GM21723 (cell line): ENCODE measurements around the gene NTSR1.

Experiments used
- ATAC-seq: cut with Tn5 transposase; IDR thresholded peaks from one replicate; pipeline ENCODE4 v1.9.1; 2021; ENCODE audit warnings: mild to moderate bottlenecking, moderate library complexity; ENCODE audit not compliant: unreplicated experiment

The NTSR1 gene

DNA sequence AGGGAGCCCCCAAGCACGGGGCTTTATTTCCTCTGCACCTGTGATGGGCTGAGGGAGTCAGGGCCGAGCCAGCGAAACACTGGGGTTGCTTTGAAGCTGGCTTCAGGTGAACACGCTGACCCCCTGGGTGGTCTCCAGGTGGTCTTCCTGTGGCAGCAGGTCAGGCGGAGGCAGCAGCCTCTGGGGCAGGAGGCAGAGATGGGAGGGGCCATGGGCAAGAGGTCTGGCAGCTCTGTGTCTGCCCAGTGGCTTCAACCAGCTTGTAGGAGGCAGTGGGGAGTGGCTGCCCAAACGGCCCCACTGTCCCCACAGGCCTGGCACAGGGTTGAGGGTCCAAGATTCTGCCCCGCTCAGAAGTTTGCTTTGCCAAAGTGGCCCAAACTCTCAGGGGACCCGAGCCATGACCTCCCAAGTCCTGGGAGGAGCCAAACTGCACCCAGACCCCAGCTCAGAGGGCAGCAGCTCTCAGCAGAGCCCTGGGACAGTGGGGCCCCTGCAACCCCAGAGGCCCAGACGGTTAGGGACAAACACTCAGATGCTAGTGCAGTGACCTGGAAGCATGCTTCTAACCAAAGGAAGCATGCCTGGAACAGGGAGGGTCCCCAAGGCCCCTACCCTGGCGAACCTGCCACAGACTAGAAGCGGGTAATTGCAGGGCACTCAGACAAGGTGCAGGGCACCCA, 15.3 kb downstream of the NTSR1 start:
- ATAC-seq, result no peak

DNA sequence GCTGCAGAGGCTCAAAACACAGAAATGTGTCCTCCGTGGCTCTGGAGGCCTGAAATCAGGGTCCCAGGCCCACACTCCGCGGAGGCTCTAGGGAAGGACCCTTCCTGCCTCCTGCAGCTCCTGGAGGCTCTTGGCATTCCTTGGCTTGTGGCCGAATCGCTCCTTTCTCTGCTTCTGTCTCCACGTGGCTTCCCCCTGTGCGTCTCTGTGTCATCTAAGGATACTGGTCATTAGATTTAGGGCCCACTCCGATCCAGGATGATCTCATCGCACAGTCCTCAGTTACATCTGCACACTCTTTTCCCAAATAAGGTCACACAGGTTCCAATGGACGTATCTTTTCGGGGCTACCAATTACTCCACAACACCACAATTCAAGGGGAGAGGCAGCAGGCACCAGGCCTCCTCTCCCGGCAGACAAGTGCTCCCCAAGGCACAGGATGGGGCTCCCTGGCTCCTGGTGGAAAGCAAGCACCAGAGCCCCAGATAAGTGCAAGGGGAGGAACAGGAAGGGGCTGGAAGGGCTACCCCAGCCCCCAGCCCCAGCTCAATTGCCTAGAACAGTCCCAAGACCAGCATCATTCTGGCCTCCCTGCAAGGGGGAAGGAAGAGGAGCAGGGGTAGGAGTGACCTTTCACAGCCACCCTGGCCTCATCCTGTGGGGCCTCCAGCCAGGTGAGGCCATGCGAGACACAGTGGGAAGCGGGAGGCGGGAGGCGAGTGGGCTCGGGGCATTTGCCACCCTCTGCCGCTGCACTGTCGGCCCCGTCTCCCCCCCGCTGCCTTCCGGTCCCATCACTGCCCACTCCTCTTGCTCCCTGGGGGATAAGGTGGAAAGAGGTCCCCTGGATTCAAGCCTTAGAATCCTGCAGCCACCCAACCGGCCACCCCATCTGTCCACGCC, 16.3 kb downstream of the NTSR1 start:
- ATAC-seq, result no peak

DNA sequence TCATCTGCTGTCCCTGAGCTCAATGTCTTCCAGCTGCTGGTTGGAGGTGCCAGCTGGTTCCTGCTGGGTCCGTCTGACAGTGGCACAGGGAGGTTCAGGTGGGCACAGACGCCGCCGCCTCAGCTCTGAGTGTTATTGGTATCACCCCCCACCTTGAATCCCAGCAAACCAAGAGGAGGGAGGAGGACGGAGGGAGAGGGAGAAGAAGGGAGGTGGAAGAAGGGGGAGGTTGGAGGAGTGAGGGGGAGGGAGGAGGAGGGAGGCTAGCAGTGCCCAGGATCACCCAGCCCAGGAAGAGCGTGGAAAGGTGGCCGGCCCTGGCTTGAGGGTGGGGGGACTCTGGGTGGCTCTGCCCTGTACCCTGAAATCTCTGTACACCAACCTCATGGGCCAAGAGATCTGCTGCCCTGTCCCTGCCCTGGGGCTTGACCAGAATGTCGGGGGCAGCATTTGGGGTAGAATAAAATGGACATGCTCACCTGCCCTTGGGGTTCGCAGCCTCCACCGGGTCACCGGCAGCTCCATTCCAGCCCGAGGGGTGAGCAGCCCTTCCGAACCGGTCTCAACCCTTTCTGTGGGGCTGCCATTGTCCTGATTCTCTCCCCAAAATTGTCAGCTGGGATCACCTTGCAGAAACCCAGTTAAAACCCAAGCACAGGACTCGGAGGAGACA, 17.1 kb downstream of the NTSR1 start:
- ATAC-seq, result no peak

DNA sequence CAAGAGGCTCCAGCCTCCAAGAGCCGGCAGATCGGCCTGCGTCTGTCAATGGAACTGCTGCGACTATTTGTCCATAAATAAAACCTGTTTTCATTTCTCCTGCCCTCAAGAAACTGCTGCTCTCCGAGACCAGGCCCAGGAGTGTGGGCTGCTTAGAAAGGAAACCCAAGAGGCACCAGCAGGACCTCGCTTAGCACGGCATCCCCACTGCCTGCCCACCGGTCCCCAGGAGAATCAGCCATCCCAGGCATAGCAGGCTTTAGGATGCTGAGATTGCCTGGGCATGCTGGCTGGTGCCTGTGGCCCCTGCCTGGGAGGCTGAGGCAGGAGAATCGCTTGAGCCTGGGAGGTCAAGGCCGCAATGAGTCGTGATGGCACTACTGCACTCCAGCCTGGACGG, 17.6 kb downstream of the NTSR1 start:
- no peak for ATAC-seq

- ATAC-seq, result no peak
These were observed 18.3 kb downstream of the NTSR1 start for GRCh38 chr20:62726716-62727583.

DNA sequence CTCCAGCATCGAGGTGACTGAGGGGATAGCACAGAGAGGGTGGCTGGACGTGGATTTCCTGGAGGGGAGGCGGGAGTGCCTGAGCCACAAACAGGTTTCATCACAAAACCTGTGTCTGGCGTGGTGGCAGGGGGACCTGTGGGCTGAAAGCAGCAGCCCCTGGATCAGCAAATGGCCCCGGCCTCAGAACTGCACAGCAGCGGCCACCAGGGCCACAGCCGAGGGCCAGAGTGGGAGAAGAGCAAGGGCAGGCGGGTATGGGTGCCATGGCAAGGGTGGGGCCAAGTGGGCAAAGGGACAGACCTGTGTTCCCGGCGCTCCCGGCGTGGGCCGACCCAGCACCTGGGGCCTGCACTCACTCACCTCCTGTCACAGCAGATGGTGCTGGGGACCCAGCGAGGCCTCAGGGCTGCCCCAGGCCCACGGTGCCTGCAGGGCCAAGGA, 19.0 kb downstream of the NTSR1 start:
- no peak for ATAC-seq

- ATAC-seq, result no peak
These were observed 19.6 kb downstream of the NTSR1 start for GRCh38 chr20:62728028-62728780.

GRCh38 chr20:62728781-62729300, 20.2 kb downstream of the NTSR1 start:
- no peak for ATAC-seq

- ATAC-seq, result no peak
These were observed 21.8 kb downstream of the NTSR1 start for GRCh38 chr20:62730481-62730880.

- ATAC-seq, result no peak
These were observed 23.6 kb downstream of the NTSR1 start for GRCh38 chr20:62732031-62732760.

GRCh38 chr20:62732842-62733525, 24.3 kb downstream of the NTSR1 start:
- ATAC-seq, result no peak

DNA sequence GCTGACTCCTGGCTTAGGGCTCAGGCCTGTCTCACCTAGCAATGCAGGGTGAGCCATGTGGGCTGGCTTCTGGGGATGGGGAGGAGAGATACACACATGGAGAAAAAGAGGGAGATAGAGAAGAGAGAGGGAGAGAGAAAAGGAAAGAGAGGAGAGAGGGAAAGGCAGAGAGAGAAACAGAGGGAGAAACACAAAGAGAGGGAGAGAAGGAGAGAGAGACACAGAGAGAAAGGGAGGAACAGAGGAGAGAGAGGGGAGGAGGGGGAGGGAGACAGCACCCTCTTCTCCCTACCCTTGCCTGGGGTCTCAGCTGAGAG, 24.8 kb downstream of the NTSR1 start:
- no peak for ATAC-seq

GRCh38 chr20:62733891-62734290, 25.3 kb downstream of the NTSR1 start:
- no peak for ATAC-seq

DNA sequence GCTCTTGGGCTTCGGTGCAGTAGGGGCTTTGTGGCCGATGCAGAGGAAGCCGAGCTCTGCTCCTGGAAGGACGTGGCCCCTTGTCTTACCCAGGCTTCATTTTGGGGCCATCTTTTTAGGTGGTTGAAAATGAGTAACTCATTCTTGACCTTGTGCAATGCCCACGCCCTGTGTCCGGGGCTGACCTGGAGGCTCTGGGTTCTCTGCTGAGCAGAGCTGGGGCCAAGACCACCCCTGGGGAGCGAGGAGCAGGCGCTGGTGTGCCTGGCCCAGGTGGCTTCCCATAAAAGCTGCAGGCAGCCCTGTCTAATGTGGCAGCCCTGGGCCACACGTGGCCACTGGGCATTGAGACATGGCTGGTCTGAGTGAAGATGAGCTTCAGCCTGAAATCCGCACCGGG, 25.7 kb downstream of the NTSR1 start:
- ATAC-seq, result no peak

GRCh38 chr20:62734881-62735280, 26.2 kb downstream of the NTSR1 start:
- no peak for ATAC-seq

- no peak for ATAC-seq
These were observed 26.7 kb downstream of the NTSR1 start for GRCh38 chr20:62735331-62735821.

DNA sequence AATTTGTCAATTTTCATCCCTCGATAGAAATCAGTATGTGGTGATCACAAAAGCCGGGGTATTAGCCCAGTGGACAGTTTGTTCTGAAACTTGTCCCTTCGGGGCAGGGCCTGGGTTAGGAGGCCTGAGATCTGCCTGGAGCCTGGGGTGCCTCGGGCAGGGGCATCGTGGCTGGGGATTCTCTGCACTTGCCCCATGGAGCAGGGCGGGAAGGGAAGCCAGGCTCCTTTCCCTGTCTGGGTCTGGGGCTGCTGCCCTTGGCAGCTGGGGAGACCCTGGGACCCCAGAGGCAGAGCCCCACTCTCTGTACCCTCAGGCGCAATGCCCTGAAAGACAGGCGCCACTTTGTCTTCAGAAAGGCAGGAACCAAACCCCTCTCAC, 27.4 kb downstream of the NTSR1 start:
- no peak for ATAC-seq

DNA sequence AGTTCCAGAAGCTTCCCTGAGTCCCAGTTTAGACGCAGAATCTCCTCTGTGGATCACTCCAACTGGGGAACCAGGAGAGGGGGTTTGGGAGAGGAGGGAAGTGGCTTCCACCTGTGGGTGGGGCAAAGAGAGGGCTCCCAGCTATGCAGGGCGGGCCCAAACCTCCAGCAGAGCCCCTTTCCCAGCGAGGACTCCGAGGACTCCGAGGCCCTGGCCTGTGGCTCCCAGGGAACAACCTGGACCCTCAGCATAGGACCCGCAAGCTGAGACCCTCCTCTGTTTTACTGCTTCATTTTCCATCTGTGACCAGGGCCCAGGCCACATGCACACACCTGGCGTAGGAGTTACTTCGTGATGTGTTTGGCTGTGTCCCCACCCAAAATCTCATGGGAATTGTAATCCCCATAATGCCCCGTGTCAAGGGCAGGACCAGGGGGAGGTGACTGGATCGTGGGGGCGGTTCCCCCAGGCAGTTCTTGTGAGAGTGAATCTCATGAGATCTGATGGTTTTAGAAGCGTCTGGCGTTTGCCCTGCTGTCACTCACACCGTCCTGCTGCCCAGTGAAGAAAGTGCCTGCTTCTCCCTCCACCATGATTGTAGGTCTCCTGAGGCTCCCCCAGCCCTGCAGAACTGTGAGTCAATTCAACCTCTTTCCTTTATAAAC, 27.9 kb downstream of the NTSR1 start:
- no peak for ATAC-seq
